K562 (cell line): ENCODE data around the gene DPM2. TPM values are rescaled to one million over a fixed set of nuclear protein-coding genes. Genes with fewer than 3 reads are reported as not detected.

Experiments
- CHCHD3 ChIP-seq: fragments of 250-450 bp; sonication (Bioruptor Pico); IDR thresholded peaks from 2 replicates; pipeline ENCODE4 v2.1.2; 2022; ENCODE audit warnings: mild to moderate bottlenecking
- CREB1 ChIP-seq, 2 experiments: sonication (generic) in 1 of 2; formaldehyde crosslinking in 1 of 2; IDR thresholded peaks; 2 replicates each; pipeline versions ENCODE4 v1.6.1 to v1.8.0; 2012 to 2022; ENCODE audit warnings: inconsistent platforms in 1 of 2, mild to moderate bottlenecking in 1 of 2, missing genetic modification reagents in 1 of 2, moderate library complexity in 1 of 2
- ELF1 ChIP-seq: fragments of 200-800 bp; sonication (Bioruptor generic); IDR thresholded peaks from 2 replicates; pipeline ENCODE4 v1.6.1; 2016; ENCODE audit warnings: missing genetic modification characterization, missing compliant biosample characterization
- HDGF ChIP-seq: fragments of 450-650 bp; IDR thresholded peaks from 2 replicates; pipeline ENCODE4 v1.6.1; 2016
- KAT7 ChIP-seq: sonication (generic); formaldehyde crosslinking; IDR thresholded peaks from 2 replicates; pipeline ENCODE4 v1.8.0; 2022; ENCODE audit warnings: missing genetic modification reagents, mild to moderate bottlenecking, borderline replicate concordance
- MEF2D ChIP-seq: conservative IDR thresholded peaks from 2 replicates; pipeline ENCODE4 v1.6.1; 2016; ENCODE audit warnings: low read depth, missing genetic modification characterization, missing compliant biosample characterization
- MTA1 ChIP-seq: fragments of 450-650 bp; IDR thresholded peaks from 2 replicates; pipeline ENCODE4 v1.6.1; 2017; ENCODE audit warnings: borderline replicate concordance
- RNF2 ChIP-seq: sonication (generic); IDR thresholded peaks from 2 replicates; pipeline ENCODE4 v1.6.1; 2016
- ZNF184 ChIP-seq: sonication (generic); formaldehyde crosslinking; IDR thresholded peaks from 2 replicates; pipeline ENCODE4 v1.5.0; 2020; ENCODE audit warnings: missing genetic modification reagents
- ZNF239 ChIP-seq: fragments of 250-450 bp; sonication (Bioruptor Pico); IDR thresholded peaks from 2 replicates; pipeline ENCODE4 v1.4.0; 2020; ENCODE audit warnings: mild to moderate bottlenecking
- polyA plus RNA-seq, 8 experiments: library from polyadenylated mRNA; depleted of rRNA in 4 of 8; stranded (reverse) in 5 of 8; unstranded in 3 of 8; fragments of >200 nt; fragmentation: Nextera tagmentation in 2 of 8; fragmentation: Illumina TruSeq in 1 of 8; extraction: Ambion mirVana in 2 of 8; extraction: Trizol in 1 of 8; gene quantifications; 2 replicates each; pipeline versions ENCODE4 v1.2.1 to v1.2.3, GENCODE V29; 2011 to 2014; ENCODE audit warnings: inconsistent platforms in 1 of 8, missing spikeins in 1 of 8
- total RNA-seq, 7 experiments: library from RNA; depleted of rRNA in 6 of 7; stranded (reverse); fragments of >200 nt in 6 of 7; fragmentation: Illumina TruSeq in 2 of 7; extraction: Trizol in 2 of 7; gene quantifications; 2 replicates each; pipeline versions ENCODE4 v1.2.1 to v1.2.3, GENCODE V29; 2011 to 2021; ENCODE audit warnings: low replicate concordance in 1 of 7
- TF ChIP-seq, protein P1 (sequence below): fragments of 450-650 bp; IDR thresholded peaks from 2 replicates; pipeline ENCODE4 v1.6.1; 2018; ENCODE audit not compliant: partially characterized antibody
- TF ChIP-seq, protein P2 (sequence below), 2 experiments: fragments of 450-650 bp in 1 of 2; IDR thresholded peaks; 2 replicates each; pipeline ENCODE4 v1.6.1; 2011 to 2017; ENCODE audit warnings: low read depth in 2 of 2, antibody characterized with exemption in 1 of 2, borderline replicate concordance in 1 of 2, low read length in 1 of 2, mild to moderate bottlenecking in 1 of 2, mixed read lengths in 1 of 2; ENCODE audit not compliant: control insufficient read depth in 1 of 2
- TF ChIP-seq, protein P3 (sequence below): fragments of 450-650 bp; IDR thresholded peaks from 2 replicates; pipeline ENCODE4 v1.6.1; 2016; ENCODE audit warnings: missing biosample characterization, missing genetic modification characterization
- TF ChIP-seq, protein P4 (sequence below): fragments of 450-650 bp; IDR thresholded peaks from 2 replicates; pipeline ENCODE4 v1.6.1; 2014; ENCODE audit warnings: low read depth, mild to moderate bottlenecking, moderate library complexity, borderline replicate concordance

Gene DPM2
- total and polyA plus RNA-seq, 9 of the 15 experiments (the other 6 are each of a cell fraction or from before 2014, with no cell fraction given): 43.5 to 126 (median 71.1) TPM

DNA sequence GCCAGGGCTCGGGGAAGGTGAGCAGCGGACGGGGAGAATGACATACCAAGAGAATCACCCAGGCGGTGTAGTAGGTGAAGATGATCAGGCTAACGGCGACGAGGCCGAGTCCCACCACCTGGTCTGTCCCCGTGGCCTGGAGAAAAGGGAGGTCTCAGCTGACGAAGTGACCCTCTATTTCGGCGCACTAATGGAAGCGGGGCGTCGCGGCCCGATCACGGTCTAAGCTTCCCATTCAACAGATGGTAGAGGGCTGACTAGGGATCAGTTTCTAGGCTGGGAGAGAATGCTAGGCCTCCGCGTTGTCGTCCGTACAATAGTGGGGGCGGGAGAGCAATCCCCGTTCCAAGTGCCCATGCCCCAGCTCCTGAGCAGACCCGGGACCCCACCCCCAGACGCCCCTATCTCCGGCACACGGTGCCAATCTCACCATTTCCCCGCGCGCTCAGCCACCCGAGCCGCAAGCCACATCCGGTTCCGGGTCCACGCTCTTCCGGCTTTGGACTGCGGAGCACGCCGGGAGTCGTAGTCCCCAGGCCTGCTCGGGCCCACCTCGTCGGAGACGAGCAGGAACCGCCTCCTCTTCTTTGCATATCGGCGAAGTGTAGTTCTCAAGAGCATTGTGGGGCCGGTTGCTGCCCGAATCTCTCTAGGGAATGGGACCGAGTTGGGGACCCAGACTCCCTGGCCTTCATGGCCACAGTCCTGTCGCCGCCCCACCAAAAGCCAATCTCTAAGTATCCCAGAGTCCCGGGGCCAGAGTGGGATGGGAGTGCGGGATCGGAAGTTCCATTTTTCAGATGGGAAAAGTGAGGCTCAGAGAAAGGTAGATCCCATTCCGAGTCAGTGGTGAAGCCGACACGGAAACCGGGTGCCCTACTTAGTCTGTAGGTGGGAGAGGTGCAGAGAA, at the start of gene DPM2 (continued):
- TF ChIP-seq, protein P1, sequence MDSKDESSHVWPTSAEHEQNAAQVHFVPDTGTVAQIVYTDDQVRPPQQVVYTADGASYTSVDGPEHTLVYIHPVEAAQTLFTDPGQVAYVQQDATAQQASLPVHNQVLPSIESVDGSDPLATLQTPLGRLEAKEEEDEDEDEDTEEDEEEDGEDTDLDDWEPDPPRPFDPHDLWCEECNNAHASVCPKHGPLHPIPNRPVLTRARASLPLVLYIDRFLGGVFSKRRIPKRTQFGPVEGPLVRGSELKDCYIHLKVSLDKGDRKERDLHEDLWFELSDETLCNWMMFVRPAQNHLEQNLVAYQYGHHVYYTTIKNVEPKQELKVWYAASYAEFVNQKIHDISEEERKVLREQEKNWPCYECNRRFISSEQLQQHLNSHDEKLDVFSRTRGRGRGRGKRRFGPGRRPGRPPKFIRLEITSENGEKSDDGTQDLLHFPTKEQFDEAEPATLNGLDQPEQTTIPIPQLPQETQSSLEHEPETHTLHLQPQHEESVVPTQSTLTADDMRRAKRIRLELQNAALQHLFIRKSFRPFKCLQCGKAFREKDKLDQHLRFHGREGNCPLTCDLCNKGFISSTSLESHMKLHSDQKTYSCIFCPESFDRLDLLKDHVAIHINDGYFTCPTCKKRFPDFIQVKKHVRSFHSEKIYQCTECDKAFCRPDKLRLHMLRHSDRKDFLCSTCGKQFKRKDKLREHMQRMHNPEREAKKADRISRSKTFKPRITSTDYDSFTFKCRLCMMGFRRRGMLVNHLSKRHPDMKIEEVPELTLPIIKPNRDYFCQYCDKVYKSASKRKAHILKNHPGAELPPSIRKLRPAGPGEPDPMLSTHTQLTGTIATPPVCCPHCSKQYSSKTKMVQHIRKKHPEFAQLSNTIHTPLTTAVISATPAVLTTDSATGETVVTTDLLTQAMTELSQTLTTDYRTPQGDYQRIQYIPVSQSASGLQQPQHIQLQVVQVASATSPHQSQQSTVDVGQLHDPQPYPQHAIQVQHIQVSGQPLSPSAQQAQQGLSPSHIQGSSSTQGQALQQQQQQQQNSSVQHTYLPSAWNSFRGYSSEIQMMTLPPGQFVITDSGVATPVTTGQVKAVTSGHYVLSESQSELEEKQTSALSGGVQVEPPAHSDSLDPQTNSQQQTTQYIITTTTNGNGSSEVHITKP: no peak
- TF ChIP-seq, protein P2, sequence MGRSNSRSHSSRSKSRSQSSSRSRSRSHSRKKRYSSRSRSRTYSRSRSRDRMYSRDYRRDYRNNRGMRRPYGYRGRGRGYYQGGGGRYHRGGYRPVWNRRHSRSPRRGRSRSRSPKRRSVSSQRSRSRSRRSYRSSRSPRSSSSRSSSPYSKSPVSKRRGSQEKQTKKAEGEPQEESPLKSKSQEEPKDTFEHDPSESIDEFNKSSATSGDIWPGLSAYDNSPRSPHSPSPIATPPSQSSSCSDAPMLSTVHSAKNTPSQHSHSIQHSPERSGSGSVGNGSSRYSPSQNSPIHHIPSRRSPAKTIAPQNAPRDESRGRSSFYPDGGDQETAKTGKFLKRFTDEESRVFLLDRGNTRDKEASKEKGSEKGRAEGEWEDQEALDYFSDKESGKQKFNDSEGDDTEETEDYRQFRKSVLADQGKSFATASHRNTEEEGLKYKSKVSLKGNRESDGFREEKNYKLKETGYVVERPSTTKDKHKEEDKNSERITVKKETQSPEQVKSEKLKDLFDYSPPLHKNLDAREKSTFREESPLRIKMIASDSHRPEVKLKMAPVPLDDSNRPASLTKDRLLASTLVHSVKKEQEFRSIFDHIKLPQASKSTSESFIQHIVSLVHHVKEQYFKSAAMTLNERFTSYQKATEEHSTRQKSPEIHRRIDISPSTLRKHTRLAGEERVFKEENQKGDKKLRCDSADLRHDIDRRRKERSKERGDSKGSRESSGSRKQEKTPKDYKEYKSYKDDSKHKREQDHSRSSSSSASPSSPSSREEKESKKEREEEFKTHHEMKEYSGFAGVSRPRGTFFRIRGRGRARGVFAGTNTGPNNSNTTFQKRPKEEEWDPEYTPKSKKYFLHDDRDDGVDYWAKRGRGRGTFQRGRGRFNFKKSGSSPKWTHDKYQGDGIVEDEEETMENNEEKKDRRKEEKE (IDR thresholded peaks at IDR 0.05; ENCODE audit: borderline replicate concordance in 1 of 2, control insufficient read depth in 1 of 2, low read depth in 2 of 2, low read length in 1 of 2): 0 out of 4 replicates have a peak, but pooled peaks of 1 of the 2 experiments have one; percentile 65
- TF ChIP-seq MEF2D: no peak
- TF ChIP-seq, protein P3, sequence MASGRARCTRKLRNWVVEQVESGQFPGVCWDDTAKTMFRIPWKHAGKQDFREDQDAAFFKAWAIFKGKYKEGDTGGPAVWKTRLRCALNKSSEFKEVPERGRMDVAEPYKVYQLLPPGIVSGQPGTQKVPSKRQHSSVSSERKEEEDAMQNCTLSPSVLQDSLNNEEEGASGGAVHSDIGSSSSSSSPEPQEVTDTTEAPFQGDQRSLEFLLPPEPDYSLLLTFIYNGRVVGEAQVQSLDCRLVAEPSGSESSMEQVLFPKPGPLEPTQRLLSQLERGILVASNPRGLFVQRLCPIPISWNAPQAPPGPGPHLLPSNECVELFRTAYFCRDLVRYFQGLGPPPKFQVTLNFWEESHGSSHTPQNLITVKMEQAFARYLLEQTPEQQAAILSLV (tag): no peak
- no peak for TF ChIP-seq ZNF184 (CRISPR knock-in tag)
- peak; percentile 91 for TF ChIP-seq HDGF
- TF ChIP-seq RNF2: no peak
- TF ChIP-seq CHCHD3 (CRISPR knock-in tag): no peak
- peak; percentile 89 for TF ChIP-seq KAT7 (CRISPR knock-in tag)
- peak; percentile 44; the same call in 1 of the 2 replicates for TF ChIP-seq CREB1 (IDR thresholded peaks at IDR 0.05)
- TF ChIP-seq CREB1 (CRISPR knock-in tag; IDR thresholded peaks at IDR 0.05): peak; percentile 63; the same call in 1 of the 2 replicates
- 0 out of 2 replicates have a peak, but pooled peaks have one; percentile 20 for TF ChIP-seq MTA1
- TF ChIP-seq ELF1: peak; percentile 99
- TF ChIP-seq, protein P4, sequence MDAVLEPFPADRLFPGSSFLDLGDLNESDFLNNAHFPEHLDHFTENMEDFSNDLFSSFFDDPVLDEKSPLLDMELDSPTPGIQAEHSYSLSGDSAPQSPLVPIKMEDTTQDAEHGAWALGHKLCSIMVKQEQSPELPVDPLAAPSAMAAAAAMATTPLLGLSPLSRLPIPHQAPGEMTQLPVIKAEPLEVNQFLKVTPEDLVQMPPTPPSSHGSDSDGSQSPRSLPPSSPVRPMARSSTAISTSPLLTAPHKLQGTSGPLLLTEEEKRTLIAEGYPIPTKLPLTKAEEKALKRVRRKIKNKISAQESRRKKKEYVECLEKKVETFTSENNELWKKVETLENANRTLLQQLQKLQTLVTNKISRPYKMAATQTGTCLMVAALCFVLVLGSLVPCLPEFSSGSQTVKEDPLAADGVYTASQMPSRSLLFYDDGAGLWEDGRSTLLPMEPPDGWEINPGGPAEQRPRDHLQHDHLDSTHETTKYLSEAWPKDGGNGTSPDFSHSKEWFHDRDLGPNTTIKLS: peak; percentile 90
- TF ChIP-seq ZNF239 (CRISPR knock-in tag): no peak
